Activated gamma-delta T cell (primary cell): ENCODE measurements around the gene TBC1D14.
"Not testable (repeated sequence)": the region's sequence is repeated elsewhere in the genome, so short reads cannot be mapped to it uniquely, and the experiment has no call there.

Experiments
- DNase-seq: peaks from one replicate; lab custom pipeline; 2025; lab: John Stamatoyannopoulos, UW

Gene TBC1D14

DNA sequence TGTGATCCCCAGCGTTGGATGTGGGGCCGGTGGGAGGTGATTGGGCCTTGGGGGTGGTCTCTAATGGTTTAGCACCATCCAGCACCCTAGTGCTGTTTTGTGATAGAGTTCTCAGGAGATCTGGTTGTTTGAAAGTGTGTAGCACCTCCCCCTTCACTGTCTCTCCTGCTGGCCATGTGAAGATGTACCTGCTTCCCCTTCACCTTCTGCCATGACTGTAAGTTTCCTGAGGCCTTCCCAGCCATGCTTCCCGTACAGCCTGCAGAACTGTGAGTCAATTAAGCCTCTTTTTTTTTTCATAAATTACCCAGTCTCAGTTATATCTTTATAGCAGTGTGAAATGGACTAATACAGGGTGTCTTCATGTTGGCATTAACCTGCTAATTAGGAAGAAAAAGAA lies 19.3 kb upstream of the TBC1D14 start:
- no peak for DNase-seq

DNA sequence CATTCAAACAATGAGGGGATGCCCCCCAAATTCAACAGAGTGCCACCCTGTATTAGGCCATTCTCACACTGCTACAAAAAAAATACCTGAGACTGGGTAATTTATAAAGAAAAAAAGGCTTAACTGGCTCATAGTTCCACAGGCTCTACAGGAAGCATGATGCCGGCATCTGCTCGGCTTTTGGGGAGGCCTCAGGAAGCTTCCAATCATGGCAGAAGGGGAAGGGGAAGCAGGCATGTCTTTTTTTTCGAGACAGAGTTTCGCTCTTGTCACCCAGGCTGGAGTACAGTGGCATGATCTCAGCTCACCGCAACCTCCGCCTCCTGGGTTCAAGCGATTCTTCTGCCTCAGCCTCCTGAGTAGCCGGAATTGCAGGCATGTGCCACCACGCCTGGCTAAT lies 18.7 kb upstream of the TBC1D14 start:
- DNase-seq: not testable (repeated sequence)

DNA sequence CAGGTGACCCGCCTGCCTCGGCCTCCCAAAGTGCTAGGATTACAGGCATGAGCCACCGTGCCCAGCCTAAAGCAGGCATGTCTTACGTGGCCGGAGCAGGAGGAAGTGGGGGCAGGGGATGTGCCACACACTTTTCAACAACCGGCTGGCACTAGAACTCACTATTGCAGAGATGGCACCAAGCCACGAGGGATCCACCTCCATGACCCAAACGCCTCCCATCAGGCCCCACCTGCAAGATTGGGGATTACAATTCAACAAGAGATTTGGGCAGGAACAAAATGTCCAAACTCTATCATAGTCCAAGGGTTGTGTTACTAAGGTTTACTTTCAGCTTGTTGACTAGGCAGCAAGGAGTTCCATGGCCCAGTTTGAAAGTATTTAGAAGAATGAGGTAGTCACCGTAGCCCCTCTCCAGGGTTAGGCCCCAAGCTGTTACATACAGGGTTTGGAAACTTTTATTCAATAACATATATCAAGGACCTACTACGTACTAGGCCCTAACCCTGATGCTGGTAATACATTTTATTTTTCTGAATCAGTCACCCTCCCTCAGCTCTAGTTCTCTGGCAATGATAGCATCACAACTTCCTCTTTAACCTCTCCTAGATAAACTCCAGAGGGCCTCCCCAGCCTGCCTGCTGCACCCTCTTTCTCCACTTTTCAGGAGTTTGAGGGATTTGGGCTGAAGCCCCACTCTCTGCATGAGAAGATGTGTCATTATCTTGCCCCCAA lies 18.0 kb upstream of the TBC1D14 start:
- no peak for DNase-seq

DNA sequence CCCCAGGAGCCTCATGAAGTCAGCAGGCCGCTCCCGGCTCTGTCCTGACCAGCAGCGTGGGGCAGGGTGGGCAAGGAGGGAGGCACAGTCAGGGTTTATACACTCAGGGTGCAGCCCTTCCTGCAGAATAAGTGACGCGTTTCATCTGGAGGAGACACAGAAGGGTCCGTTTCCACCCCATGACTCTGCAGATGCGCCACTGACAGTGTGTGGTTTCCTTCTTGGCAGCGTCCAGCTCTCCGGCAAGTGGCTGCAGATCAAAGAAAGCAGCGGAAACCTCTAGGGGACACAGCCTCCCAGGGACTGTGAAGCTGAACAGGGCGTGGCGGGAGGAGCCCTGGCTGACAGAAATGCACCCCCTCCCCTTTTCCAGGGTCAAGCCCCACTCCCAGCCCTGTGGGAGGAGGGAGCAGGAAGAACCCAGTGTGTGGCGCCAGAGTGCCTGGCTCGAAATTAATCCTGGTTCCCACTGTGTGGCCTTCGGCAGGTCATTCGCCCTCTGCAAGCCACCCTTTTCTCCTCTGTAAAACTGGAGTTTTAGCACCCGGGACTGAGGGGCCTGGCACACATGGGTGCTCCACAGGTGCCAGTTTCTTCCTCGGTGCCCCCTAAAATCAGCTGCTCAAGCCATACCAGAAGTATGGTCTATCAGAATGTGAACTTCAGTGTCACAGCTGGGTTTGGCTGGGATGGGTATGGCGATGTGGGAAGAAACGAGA lies 17.3 kb upstream of the TBC1D14 start:
- no peak for DNase-seq

DNA sequence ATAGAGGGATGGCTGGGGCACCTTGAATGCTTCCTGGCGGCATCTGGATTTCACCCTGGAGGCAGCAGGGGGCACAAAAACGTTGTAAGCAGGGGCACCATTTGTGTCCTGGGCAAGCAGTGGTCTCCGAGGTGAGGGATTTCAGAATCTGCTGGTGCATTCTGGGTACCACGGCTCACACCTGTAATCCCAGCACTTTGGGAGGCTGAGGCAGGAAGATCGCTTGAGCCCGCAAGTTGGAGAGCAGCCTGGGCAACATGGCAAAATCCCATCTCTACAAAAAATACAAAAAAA lies 16.8 kb upstream of the TBC1D14 start:
- no peak for DNase-seq

DNA sequence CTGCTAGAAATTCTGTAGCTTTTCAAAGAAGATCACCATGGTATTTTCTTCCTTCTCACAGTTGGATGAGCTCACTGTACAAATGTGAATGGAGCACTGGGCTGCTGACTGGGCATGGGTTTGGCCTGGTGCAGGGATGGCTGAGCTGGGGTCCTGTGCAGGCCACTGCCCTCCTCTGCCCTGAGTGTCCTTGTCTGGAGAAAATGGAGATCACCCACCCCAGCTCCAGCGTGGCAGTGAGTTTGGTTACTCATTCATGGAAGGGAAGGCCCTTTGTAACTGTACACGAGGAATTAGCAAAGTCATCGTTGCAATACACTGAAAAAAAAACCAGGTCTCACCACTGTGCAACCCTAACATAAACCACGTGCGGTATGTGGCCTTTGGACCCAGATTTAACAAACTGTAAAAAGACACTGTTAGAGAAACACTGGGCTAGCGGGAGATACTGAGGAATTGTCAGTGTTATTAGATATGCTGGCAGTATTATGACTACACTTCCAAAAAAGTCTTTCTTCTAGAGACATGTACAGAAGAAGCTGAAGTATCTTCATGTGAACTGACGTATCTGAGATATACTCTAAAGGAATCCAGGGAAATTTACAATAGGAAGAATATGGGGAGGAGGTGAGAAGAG lies 16.1 kb upstream of the TBC1D14 start:
- no peak for DNase-seq

DNA sequence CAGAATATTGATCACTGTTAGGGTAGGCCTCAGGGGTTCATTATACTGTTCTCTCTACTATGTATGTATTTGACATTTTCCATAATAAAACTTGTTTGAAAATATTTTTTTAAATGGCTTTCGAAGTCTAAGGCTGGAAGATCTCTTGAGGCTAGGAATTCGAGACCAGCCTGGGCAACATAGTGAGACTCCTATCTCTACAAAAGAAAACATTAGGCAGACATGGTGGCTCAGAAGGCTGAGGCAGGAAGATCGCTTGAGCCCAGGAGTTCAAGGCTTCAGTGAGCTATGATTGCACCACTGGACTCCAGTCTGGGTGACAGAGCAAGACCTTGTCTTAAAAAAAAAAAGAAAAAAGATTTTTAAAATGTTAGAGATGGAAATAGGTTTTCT lies 15.5 kb upstream of the TBC1D14 start:
- no peak for DNase-seq

DNA sequence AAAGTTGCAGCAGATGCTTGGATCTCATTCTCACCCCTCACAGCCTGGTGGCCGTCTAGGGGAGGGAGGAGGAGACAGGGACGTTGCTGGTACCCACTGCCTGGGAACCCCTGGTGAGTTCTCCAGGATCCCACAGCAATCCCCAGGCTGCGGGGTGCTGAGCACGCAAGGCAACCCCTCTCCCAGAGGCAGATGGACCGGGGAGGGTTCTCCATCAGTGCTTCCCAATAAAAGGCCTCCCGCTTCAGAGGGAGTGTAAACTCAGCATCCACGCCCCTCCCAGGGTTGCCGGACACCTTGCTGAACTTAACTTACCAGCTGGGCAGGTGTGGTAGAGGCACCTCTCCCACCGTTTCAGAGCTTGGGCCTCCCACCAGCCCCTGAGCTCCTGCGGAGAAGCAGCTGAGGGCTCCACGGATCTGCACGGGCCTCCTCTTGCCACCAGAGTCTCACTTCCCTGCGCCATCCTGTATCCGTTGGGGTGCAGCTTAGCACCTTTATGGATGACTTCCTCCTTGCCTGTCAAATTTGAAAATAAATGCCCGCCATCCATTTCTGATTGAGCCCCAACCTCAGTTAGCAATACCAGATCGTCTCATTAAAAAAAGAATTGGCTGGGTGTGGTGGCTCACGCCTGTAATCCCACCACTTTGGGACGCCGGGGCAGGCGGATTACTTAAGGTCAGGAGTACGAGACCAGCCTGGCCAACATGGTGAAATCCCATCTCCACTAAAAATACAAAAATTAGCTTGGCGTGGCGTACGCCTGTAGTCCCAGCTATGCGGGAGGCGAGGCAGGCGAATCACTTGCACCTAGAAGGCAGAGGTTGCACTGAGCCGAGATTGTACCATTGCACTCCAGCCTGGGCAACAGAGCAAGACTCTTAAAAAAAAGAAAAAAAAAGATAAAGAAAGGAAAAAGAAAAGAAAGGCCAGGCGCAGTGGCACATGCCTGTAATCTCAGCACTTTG lies 14.8 kb upstream of the TBC1D14 start:
- DNase-seq: no peak

DNA sequence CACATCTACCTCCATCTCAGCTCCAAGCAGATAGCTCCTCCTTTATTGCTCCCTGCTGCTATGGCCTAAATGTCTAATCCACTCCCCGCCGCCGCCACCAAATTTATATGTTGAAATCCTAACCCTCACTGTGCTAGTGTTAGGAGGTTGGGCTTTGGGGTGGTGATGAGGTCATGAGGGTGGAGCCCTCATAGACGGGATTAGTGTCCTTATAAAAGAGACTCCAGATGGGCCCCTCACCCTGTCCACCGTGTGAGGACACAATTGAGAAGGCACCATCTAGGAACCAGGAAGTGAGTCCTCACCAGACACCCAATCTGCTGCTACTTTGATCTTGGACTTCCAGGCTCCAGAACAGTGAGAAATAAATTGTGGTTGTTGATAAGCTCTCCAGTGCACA lies 13.6 kb upstream of the TBC1D14 start:
- DNase-seq: no peak

DNA sequence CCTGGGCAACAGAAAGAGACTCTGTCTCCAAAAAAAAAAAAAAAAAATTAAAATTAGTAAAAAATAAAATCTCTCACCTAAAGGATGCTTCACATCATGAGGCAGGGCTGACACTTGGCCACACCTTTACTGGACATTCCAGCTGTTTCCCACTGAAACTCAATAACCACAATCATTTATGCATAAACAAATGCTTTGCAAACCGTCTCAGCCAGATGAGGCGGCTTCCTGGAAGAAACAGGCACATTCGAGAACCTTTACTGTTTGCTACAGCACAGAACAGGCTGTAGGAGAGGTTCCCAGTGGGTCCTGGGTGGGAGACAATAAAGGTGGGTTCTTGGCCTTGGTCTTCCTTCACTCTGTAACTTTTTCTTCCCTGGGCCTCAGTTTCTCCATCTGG lies 10.9 kb upstream of the TBC1D14 start:
- DNase-seq: no peak

DNA sequence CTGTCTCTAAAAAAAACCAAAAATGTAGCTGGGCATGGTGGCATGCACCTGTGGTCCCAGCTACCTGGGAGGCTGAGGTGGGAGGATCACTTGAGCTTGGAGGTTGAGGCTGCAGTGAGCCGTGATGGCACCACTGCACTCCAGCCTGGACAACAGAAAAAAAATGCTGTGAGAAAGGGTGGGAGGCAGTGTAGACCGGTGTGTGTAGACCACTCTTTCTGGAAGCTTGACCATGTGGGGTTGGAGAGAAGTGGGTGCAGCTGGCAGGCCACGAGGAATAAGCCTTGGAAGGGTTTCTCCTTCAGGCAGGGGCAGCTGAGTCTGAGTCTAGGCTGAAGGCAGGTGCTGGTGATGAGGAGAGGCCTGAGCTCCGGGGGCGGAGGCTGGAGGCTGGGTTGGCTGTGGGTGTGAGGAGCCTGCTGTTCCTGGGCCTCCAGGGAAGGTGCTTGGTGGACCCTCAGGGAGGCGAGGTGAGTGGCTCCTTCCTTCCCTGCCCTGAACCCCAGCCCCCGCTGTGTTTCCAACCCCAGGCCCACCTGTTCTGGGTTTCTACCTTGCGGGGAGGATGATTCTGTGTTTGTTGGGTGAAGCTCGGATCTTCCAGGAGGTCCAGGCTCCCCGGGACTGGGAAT lies 9.3 kb upstream of the TBC1D14 start:
- no peak for DNase-seq

DNA sequence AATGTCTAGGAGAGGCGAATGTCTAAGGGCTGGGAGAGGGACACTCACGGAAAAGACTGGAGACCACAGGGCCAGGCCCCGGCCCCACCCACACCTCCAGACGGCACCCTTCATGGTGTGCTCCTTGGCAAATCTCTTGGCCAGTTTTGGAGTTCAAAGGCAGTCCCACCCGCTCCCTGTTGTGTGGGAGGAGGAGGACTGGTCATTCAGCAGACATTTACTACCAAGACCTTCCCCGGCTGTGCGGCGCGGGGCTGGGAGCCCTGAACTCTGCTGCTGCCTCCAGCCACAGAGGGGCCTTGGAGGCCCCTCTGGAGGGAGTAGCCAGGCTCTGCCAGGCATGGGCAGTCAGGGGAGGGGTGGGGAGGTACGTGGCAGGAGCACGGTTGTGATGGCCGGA lies 8.7 kb upstream of the TBC1D14 start:
- no peak for DNase-seq

DNA sequence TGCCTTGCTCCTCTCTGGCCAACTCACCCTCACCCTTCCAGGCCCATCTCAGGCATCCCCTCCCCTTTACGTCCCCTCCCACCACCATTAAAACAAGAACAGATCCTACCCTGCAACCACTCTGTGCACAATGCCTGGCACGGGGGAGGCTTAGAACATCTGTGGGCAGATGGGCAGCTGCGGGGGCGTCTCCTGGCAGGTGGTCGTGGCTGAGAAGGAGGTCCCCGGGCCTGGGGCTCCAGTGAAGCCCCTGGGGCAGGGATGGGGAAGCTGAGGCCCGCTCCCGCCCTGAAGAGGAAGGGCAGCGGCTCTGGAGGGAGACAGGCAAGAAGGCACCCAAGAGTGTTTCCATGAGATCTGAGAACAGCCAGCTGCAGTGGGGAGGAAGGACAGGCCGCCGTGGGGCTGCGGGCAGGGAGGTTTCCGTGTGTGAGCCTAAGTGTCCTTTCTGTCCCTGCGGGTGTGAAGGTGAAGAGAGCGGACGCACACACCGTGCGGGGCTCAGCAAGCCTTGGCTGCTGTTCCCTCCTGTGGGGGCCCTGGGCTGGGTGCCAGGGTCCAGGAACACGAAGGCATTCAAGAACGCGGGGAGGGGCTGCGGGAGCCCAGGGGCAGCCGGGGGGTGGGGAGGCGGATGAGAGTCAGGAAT lies 7.8 kb upstream of the TBC1D14 start:
- DNase-seq: no peak

DNA sequence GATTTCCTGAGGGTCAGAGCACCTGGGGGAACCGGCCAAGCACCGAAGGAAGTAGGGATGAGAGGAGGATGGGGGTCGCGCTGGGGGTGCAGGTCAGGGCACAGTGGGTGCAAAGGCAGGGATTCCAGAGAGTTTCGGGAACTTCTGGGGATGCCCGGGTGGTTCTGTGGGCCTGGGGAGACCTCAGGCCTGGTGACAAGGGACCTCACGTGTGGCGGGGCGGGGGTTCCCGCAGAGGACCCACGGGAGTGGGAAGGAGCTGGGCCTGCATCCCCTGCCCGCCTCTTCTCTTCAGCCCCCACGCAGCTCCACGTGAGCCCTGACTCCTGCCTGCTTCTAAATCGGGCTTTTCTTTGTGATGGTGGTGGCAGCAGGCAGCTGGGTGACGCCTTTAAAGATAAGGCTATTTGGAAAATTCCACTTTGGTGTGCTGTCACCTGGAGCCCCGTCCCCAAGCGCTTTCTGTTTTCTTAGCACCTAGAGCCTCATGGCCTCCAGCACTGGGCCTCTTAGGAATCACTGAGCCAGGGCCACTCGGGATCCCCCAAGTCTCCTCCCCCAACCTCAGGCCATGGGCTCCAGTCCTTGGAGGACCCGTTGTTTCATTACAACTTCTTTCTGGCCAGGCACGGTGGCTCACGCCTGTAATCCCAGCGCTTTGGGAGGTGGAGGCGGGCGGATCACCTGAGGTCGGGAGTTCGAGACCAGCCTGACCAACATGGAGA lies 7.1 kb upstream of the TBC1D14 start:
- no peak for DNase-seq

DNA sequence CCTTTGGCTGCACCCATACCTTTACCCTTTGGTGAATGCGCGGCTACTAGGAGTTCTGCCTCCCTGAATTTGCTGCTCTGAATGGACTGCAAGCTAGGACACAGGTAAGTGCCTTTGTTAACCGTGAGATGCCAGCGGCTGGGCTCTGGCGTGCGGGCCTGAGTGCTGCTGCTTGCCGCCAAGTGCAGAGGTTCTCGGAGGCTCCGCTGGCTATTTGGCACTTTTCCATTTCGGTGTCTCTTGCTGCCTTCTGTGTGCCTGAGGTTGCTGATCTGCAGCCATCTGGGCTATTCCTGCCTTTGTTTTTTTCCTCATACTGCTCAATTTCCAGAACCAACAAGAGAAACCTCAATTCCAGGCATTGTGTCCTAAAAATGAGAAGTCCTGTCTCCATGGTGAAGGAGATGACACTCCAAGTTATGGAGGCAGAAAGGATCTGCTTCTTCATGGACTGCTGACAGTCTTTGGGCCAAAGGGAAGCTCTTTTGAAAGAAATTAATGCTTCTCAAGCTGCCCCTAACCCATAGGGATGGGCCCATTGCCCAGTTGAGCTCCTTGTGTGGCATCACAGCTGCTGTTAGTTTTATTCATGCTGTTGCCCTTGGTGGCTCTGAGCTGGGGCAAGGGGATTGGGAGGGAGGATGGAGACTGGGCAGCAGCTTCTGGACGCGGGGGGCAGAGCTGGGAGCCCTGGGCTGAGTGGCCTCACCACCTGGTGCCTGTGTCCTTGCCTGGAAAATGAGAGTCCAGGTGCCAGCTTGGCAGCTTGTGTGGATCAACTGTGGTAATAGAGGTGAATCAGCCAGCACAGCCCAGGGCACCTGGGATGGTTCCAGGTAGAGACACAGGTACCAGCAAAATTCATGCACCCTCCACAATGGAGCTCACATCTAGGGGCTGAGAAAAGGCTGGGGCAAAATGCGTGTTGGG lies 3.8 kb upstream of the TBC1D14 start:
- no peak for DNase-seq

DNA sequence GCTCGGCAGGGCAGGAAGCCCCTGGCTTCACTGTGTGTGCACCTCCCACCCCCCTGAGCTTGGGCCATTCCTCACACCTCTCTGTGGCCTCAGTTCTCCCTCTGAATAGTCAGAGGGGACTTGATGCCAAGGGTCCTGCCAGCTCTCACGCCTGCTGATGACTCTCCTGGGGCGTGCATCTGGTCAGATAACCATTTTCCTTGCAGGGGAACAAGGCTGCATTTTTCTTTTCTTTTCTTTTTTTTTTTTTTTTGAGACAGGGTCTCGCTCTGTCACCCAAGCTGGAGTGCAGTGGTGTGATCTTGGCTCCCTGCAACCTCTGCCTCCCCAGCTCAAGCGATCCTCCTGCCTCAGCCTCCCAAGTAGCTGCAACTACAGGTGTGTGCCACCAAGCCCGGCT lies 3.1 kb upstream of the TBC1D14 start:
- not testable (repeated sequence) for DNase-seq

DNA sequence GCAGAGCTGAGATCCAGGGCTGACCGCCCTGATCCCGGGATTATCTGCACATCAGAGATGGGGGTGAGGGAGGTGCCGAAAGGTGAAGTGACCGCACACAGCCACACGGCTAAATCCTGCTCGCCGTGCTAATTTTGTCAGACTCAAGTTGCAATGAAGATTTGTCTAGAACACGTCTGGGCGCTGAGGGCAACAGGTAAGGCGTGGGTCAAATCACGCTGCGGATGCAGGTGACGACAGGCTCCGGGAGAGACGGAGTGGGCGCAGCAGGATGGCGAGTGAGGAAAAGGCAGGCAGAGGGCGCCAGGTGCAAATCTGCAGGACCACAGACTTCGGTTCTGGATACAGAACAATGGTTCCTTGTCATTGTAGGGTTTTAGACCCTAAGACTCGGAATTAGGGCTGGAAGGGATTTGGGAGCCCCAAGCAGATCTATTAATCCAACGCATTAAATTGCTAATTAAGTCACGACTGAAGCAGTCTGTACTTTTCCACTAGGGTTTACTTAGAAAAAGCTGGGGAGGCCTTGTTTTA lies 1.9 kb upstream of the TBC1D14 start:
- no peak for DNase-seq

DNA sequence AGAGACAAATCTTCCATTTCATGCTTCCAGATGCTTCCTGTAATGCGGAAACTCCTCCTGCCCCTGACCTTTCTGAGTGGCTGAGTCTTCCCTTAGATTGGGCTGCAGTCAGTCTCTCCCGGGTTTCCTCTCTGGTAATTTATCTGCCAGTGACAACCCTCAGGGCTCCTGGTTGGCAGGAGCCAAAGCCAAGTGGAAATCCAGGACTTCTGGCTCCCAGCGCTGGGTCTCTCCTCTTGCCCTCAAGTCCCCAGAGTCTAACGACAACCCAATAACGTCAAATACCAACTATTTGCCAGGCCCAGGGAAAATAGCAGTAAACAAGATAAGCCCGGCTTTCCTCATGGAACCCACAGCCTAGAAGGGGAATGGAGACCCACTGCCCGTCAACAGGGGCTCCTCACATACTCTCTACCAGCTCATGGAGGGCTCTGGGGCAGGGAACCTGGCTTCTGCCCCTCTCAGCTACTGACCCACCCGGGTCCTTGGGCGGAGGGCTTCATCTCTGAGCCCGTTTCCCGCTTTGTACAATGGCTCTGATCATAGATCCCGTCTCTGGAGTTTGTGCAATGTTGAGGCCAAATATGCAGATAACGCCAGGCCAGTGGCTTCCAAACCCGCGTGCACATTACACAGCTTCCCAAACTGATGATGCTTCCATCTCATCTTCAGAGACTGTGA lies 1.1 kb upstream of the TBC1D14 start:
- DNase-seq: no peak

DNA sequence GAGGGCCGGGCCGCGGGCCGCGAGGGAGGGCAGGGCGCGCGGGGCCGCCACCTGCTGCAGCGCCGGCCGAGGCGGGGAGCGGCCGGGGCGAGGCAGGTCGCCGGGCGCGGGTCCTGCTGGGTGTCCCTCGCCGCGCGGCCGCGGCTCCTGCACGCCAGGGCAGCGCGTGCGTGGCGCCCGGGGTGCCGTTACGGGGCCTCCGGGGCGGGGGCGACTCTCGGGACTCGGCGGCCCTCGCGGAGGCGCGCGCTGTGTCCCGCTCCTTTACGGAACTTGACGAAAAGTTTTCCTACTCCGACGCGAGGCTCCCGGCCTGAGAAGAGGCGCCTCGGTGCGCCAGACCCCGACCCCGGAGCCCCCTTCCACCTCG lies 329 bp downstream of the TBC1D14 start:
- peak; percentile 40 for DNase-seq
